Stimulated activated CD4-positive, alpha-beta T cell treated with anti-CD3 and anti-CD28 coated beads, Interleukin-4, amount 100 ng/mL, for 48 hours (primary cell): Measurements from ENCODE around the gene MAP3K21.

Experiments used
- DNase-seq, 2 donors: peaks; one replicate each; pipeline ENCODE4 v3.0.0-alpha.2; 2020; ENCODE audit warnings: low read depth in 2 of 2

Gene MAP3K21

GRCh38 chr1:233389169-233389568, 61.6 kb downstream of the MAP3K21 start:
- no peak for DNase-seq

GRCh38 chr1:233389893-233390292, 62.4 kb downstream of the MAP3K21 start:
- no peak for DNase-seq

GRCh38 chr1:233390842-233391737, 63.6 kb downstream of the MAP3K21 start:
- no peak for DNase-seq

GRCh38 chr1:233393084-233393840, 65.7 kb downstream of the MAP3K21 start:
- DNase-seq: no peak

GRCh38 chr1:233393926-233394680, 66.6 kb downstream of the MAP3K21 start:
- no peak for DNase-seq

- no peak for DNase-seq
Observed at GRCh38 chr1:233394860-233395717, 67.6 kb downstream of the MAP3K21 start.

- no peak for DNase-seq
Observed at GRCh38 chr1:233395863-233396646, 68.5 kb downstream of the MAP3K21 start.

GRCh38 chr1:233406339-233406960, 78.9 kb downstream of the MAP3K21 start:
- no peak for DNase-seq

GRCh38 chr1:233406994-233407631, 79.6 kb downstream of the MAP3K21 start:
- DNase-seq: no peak

- DNase-seq: no peak
Observed at GRCh38 chr1:233409540-233409939, 82.0 kb downstream of the MAP3K21 start.

GRCh38 chr1:233410906-233411305, 83.4 kb downstream of the MAP3K21 start:
- no peak for DNase-seq

- no peak for DNase-seq
Observed at GRCh38 chr1:233412812-233413211, 85.3 kb downstream of the MAP3K21 start.

- DNase-seq: no peak
Observed at GRCh38 chr1:233421293-233421692, 93.8 kb downstream of the MAP3K21 start.

GRCh38 chr1:233424779-233425178, 97.3 kb downstream of the MAP3K21 start:
- DNase-seq: no peak

GRCh38 chr1:233427907-233428306, 100.4 kb downstream of the MAP3K21 start:
- no peak for DNase-seq

GRCh38 chr1:233431753-233432403, 104.4 kb downstream of the MAP3K21 start:
- no peak for DNase-seq

GRCh38 chr1:233432916-233433315, 105.4 kb downstream of the MAP3K21 start:
- DNase-seq: no peak

- DNase-seq: no peak
Observed at GRCh38 chr1:233433436-233434210, 106.1 kb downstream of the MAP3K21 start.
